Measurements from ENCODE around the gene OPN4. TPM values are rescaled to one million over a fixed set of nuclear protein-coding genes. Genes with fewer than 3 reads are reported as not detected.

The OPN4 gene
- total and polyA plus RNA-seq, 9 of the 15 experiments (the other 6 are each of a cell fraction or from before 2014, with no cell fraction given), result not detected

DNA sequence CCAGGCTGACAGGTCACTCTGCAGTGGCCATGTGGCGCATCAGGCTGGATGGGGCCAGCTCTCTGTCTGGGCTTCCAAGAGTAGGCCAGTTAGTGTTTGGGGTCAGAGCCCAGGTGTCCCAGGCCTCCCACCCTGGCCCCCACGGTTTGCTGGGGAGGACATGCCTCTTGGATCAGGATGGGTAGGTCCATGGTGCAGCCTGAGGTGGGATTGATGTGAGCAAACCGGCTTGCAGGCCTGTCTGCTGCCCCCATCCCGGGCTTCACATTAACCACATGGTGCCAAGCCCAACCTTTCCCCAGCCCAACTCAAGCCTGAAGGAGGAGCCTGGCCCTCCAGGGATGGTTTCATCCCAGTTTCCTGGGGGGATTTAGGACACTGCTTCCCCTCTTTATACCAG lies 53.2 kb downstream of the OPN4 start:
- BruUV-seq (replicated peaks), result no TSS peak
- Histone ChIP-seq H3K4me2 (ENCODE audit: insufficient read depth, low read length) (no peak overlapping the region), H2AFZ (ENCODE audit: low read depth, low read length) (no peak overlapping the region), H3K9ac (ENCODE audit: insufficient read depth in 1 of 2, low read depth in 2 of 2, low read length in 2 of 2) (peak overlapping the region in 1 of 2 experiments; percentile 14; a peak in 1 of 4 replicates), H3K79me2 (ENCODE audit: control insufficient read depth, insufficient read depth, low read length) (no peaks in the 10 kb centered on the region), H4K20me1 (replicated peaks; ENCODE audit: control insufficient read depth, insufficient read depth, low read length) (no peaks in the 10 kb centered on the region), H3K4me1 (replicated peaks in 1 of 2; ENCODE audit: control insufficient read depth in 2 of 2, insufficient read depth in 2 of 2, low read length in 2 of 2) (peaks cover 0 to 32% of the 10 kb centered on the region in 2 experiments; a peak in 4 of 5 replicates), H3K4me3 (no peak overlapping the region), H3K27ac (ENCODE audit: extremely low read depth, low read depth, low read length) (no peak overlapping the region), H3K9me1 (ENCODE audit: control insufficient read depth, insufficient read depth, low read length) (no peaks in the 10 kb centered on the region), H3K9me3 (replicated peaks; ENCODE audit: control insufficient read depth, insufficient read depth, low read depth, low read length) (no peaks in the 10 kb centered on the region), H3K27me3 (ENCODE audit: control insufficient read depth in 2 of 2, insufficient read depth in 2 of 2, low read length in 2 of 2) (no peaks in the 10 kb centered on the region), H3K36me3 (ENCODE audit: control insufficient read depth, insufficient read depth, low read length) (no peaks in the 10 kb centered on the region)
- ATAC-seq (no peak), FAIRE-seq (no peak), DNase-seq (ENCODE audit: extremely low read depth in 1 of 4, low spot score in 3 of 4) (no peak)
- POLR2A ChIA-PET, result no interaction called here
- CTCF ChIA-PET (ENCODE audit: low intra/inter-chr PET ratio), result no interaction called here
- in situ Hi-C loops (cut with MboI), result loop anchor here (5.0 kb wide), 1 partner anchor 195 kb away; no protein-coding TSS in a partner anchor
- intact Hi-C loops (cut with micrococcal nuclease), result no loop called here
- WGBS (ENCODE audit: insufficient coverage, low coverage, missing lambda C conversion rate), result 34% methylated on average over 4 of the region's 4 CpGs
- TF ChIP-seq FUS (optimal IDR thresholded peaks at IDR 0.05; ENCODE audit: low read depth, low read length) (no peak), BHLHE40 (IDR thresholded peaks at IDR 0.05; ENCODE audit: low read length) (no peak), CREB1 (IDR thresholded peaks at IDR 0.05) (no peak), CREB1 (CRISPR knock-in tag; IDR thresholded peaks at IDR 0.05) (no peak), HMG20A (CRISPR knock-in tag; conservative IDR thresholded peaks at IDR 0.05) (no peak), CREB3 (tag; conservative IDR thresholded peaks at IDR 0.05; ENCODE audit: low read depth) (no peak), IFI16 (CRISPR knock-in tag; IDR thresholded peaks at IDR 0.05) (no peak), NUFIP1 (IDR thresholded peaks at IDR 0.05; ENCODE audit: partially characterized antibody) (no peak), ARID2 (IDR thresholded peaks at IDR 0.05) (no peak), KLF13 (tag; IDR thresholded peaks at IDR 0.05; ENCODE audit: borderline replicate concordance, low read depth) (no peak), HMG20B (CRISPR knock-in tag; IDR thresholded peaks at IDR 0.05) (no peak), ZNF354B (CRISPR knock-in tag; IDR thresholded peaks at IDR 0.05) (no peak), TCF15 (CRISPR knock-in tag; IDR thresholded peaks at IDR 0.05) (no peak)
- TF ChIP-seq, protein P1, sequence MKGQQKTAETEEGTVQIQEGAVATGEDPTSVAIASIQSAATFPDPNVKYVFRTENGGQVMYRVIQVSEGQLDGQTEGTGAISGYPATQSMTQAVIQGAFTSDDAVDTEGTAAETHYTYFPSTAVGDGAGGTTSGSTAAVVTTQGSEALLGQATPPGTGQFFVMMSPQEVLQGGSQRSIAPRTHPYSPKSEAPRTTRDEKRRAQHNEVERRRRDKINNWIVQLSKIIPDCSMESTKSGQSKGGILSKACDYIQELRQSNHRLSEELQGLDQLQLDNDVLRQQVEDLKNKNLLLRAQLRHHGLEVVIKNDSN (CRISPR knock-in tag; IDR thresholded peaks at IDR 0.05), result no peak
- TF ChIP-seq, protein P2, sequence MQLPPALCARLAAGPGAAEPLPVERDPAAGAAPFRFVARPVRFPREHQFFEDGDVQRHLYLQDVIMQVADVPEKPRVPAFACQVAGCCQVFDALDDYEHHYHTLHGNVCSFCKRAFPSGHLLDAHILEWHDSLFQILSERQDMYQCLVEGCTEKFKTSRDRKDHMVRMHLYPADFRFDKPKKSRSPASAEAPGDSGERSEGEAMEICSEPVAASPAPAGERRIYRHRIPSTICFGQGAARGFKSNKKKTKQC (CRISPR knock-in tag; IDR thresholded peaks at IDR 0.05), result no peak
- TF ChIP-seq, protein P3, sequence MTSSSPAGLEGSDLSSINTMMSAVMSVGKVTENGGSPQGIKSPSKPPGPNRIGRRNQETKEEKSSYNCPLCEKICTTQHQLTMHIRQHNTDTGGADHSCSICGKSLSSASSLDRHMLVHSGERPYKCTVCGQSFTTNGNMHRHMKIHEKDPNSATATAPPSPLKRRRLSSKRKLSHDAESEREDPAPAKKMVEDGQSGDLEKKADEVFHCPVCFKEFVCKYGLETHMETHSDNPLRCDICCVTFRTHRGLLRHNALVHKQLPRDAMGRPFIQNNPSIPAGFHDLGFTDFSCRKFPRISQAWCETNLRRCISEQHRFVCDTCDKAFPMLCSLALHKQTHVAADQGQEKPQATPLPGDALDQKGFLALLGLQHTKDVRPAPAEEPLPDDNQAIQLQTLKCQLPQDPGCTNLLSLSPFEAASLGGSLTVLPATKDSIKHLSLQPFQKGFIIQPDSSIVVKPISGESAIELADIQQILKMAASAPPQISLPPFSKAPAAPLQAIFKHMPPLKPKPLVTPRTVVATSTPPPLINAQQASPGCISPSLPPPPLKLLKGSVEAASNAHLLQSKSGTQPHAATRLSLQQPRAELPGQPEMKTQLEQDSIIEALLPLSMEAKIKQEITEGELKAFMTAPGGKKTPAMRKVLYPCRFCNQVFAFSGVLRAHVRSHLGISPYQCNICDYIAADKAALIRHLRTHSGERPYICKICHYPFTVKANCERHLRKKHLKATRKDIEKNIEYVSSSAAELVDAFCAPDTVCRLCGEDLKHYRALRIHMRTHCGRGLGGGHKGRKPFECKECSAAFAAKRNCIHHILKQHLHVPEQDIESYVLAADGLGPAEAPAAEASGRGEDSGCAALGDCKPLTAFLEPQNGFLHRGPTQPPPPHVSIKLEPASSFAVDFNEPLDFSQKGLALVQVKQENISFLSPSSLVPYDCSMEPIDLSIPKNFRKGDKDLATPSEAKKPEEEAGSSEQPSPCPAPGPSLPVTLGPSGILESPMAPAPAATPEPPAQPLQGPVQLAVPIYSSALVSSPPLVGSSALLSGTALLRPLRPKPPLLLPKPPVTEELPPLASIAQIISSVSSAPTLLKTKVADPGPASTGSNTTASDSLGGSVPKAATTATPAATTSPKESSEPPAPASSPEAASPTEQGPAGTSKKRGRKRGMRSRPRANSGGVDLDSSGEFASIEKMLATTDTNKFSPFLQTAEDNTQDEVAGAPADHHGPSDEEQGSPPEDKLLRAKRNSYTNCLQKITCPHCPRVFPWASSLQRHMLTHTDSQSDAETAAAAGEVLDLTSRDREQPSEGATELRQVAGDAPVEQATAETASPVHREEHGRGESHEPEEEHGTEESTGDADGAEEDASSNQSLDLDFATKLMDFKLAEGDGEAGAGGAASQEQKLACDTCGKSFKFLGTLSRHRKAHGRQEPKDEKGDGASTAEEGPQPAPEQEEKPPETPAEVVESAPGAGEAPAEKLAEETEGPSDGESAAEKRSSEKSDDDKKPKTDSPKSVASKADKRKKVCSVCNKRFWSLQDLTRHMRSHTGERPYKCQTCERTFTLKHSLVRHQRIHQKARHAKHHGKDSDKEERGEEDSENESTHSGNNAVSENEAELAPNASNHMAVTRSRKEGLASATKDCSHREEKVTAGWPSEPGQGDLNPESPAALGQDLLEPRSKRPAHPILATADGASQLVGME (CRISPR knock-in tag; IDR thresholded peaks at IDR 0.05), result no peak
